DMS 273 (cell line): ENCODE data around the gene LGALS3BP.

Source experiments
- DNase-seq: peaks from one replicate; lab custom pipeline; 2025; ENCODE audit not compliant: unreplicated experiment; lab: John Stamatoyannopoulos, UW

The LGALS3BP gene

DNA sequence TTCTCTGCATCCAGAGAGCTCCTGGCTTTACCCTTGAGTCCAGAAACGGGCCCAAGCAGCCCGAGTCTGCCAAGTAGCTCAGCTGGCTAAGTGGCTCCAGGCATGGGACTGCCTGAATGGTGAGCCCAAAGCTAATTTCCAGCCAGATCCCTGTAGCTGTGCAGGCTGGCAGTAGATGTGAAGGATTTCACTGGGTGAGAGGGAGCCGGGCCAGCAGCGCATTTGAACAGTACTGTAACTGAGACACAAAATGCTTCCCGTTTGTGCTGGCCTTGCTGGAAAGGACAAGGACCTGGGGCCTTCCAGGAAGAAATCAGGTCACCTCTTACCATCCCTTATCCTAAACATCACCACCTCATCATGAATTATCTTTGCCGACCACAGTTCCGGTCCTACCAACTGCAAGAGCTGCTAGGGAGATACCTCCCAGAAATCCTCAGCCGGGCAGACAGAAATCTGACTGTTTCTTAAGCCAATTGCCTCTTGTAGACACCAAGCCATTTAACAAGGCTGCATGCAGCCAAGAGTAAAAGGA is 58.2 kb downstream of the LGALS3BP start:
- no peak for DNase-seq
